ENCODE measurements around the gene THADA.

THADA gene

GRCh38 chr2:43269074-43269572, 326.7 kb downstream of the THADA start:
- DNase-seq, result no peak

DNA sequence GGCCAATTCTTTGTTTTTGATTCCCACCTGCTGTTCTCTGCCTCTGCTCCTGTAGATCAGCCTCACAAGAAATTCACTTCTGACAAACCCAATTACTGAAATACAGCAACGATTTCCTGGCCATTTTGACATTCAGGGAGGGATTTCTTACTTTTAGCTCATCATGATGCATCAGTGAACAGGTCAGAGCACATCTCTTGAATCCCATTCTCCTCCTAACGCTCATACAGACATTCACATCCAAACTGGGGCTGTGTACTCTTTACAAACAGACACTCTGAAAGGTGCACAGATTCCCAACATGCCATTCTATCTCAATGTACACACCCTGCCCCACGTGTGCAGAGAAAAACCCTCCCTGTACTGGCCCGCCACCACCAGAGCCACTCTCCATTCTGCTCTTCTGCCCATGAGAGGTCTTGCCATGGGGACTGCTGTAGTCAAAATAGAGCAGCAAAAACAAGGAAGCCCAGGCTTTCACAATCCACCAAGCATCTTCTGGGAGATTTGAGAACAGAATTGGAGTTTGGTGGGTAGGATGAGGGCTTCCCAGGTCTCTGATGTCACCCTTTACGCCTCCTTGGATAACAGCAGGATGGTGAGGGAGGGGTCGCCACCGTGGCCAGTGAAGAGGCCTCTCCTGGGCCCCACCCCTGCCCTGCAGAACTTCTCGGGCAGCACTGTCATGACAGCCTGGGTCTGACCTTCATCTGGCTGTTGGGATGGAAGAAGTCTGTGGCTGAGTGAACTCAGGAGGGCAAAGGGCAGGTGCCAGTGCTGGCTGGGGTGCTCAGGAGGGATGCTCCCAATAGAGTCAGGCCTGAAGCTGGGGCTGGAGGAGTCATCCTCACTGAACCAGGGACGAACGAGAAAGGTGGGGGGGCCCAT, 327.5 kb downstream of the THADA start:
- no peak for DNase-seq

GRCh38 chr2:43267381-43267780, 328.5 kb downstream of the THADA start:
- DNase-seq, result no peak

GRCh38 chr2:43266711-43267111, 329.1 kb downstream of the THADA start:
- no peak for DNase-seq

- no peak for DNase-seq
These were observed 330.4 kb downstream of the THADA start for GRCh38 chr2:43265421-43265820.

DNA sequence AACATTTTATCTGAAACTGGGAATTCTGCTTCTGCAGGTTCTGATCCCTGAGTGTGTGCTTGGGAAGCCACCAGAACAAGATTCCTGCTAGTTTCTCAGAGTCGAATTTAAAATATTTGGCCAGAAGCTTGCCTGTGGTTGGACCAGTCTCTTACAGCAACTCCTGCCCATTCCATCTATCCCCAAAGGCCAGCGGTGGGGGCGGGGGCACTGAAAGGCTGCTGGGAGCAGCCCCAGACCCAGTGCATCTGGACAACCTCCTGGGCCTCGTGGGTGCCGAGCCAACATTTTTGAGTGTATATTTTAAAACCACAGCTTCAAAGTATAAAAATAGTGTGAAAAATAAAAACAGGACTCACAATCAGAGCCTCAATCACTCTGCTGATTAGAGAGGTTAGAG, 330.8 kb downstream of the THADA start:
- DNase-seq, result no peak

GRCh38 chr2:43262951-43263350, 332.9 kb downstream of the THADA start:
- no peak for DNase-seq

DNA sequence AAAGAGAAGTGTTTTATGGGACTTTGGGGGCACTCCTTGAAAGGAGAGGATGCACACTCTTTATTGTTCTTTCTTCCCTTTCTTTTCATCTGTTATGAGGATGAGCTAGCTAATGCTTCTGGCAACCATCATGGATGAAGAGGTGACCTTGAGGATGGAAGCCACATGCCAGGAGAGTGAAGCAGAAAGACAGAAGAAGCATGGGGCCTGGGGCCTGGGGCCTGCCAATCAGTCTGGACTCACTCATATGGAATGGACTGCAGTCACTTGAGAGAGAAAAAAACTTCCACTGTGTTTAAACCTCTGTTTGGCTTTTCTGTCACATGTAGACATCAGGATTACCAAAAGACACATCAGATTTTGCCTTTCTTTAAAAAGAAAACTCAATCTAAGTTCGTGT, 333.6 kb downstream of the THADA start:
- DNase-seq, result no peak

GRCh38 chr2:43259512-43259911, 336.3 kb downstream of the THADA start:
- DNase-seq, result no peak

DNA sequence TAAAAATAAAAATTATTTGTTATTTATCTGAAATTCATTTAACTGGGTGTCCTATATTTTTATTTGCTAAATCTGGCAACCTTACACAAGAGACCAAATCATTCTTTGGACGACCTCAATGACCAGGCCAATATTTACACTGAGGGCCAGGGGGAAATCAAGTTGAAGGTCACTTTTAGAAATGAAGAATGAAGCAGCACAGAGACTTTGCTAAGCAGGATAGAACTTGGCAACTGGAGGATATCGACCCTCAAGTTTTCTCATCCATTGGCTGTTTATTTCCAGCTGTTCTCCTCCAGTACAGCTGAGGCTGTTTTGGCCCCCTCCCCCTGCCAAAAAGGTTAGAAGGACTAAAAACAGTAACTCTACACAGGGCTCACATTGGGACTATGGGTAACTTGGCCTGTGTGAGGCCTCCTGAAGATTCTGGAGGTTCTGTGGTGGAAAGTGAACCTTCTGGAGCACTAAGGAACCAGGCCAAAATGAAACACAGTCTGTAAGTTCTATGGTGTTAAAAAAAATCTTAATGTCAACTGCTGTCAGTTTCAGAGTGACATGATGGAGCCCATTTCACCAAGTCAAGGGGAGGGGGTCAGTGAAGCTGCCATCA, 337.2 kb downstream of the THADA start:
- no peak for DNase-seq

GRCh38 chr2:43255296-43255910, 340.4 kb downstream of the THADA start:
- no peak for DNase-seq

GRCh38 chr2:43254331-43254730, 341.5 kb downstream of the THADA start:
- no peak for DNase-seq

DNA sequence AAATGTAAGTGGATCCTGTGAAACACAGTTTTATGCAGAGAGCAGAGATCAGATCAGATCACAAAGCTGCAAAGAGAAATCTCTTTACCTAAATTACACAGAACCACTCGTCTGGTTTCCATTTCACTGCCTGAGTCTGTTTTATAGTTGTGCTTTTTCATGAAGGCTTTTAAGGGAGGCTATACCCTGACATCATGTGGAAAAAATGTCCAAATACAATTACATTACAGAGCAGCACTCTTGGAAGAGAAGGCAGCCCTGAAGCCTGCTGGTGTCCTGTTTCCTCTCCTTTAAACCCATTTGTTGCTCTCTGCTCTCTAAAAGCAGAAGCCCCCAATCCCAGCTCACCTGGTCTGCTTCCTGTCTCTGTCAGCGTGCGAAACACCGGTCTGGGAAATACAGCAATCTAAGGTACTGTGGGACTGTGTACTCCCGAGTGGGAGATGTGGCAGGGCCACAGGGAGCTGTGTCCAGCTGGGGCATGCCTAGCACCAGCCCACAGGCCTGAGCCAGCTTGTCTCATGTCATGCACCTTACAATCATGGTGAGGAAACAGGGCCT, 344.6 kb downstream of the THADA start:
- no peak for DNase-seq

DNA sequence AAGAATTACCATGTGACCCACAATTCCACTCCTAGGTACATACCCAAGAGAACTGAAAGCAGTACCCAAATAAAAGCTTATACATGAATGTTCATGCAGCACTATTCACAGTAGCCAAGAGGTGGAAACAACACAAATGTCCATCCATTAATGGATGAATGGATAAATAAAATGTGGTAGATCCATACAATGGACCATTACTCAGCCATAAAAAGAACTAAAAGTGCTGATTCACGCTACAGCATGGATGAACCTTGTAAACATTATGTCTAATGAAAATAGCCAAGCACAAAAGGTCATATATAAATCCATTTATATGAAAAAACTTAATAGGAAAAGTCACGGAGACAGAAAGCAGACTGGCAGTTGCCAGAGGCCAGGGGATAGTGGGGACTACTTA, 345.8 kb downstream of the THADA start:
- no peak for DNase-seq

- DNase-seq, result no peak
These were observed 347.2 kb downstream of the THADA start for GRCh38 chr2:43248621-43249020.

DNA sequence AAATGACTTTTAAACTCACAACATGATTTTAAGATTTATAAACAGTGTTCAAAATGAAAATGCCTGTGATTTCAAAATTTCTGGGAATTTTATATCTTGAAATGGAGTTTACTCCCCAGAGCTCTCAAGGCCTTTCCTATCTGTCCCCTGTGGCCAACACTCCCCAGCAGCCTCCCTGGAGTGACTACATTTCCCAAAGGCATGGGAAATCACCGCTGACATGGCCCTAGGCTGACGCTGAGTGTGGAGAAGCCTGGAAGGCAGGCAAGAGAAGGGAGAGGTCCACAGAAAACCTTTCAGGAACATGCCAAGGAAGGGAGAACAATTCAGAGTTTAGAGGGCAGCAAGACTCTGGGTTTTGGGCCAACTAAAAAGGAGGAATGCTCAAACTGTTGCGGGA, 349.2 kb downstream of the THADA start:
- no peak for DNase-seq

DNA sequence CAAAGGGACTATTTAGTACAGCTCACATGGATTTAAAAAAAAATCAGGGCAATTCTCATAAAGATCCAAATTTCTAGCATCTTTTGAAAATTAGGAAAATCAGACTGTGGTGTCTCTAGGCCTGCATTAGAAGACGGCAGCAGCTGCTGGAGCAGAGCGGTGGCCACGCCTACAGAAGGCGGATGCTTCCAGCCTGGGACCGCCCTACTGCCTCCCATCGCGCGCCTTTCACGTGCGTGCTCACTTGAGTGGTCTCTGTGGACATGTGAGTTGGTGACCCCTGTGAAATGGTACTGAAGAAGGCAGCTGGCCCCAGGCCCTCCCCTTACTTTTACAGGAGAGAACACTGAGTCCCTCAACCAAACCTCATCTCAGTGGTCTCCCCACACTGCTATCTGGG, 354.3 kb downstream of the THADA start:
- DNase-seq, result no peak

DNA sequence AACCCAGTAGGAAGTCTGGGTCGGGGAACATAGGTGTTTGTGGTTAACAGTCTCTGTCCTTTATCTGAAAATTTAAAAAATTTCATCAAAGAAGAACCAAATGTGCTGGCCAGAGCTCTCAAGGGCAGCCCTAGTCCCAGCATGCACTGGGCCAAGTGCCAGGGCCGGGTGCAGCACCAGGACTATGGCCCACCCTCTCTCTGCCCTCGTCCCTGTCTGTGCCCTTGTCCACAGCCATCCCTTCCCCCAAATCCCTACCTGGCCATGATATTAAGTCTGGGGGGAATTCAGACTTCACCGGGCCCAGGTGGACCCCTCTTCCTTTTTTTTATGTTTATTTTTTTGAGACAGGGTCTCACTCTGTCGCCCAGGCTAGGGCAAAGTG, 355.1 kb downstream of the THADA start:
- DNase-seq, result no peak

DNA sequence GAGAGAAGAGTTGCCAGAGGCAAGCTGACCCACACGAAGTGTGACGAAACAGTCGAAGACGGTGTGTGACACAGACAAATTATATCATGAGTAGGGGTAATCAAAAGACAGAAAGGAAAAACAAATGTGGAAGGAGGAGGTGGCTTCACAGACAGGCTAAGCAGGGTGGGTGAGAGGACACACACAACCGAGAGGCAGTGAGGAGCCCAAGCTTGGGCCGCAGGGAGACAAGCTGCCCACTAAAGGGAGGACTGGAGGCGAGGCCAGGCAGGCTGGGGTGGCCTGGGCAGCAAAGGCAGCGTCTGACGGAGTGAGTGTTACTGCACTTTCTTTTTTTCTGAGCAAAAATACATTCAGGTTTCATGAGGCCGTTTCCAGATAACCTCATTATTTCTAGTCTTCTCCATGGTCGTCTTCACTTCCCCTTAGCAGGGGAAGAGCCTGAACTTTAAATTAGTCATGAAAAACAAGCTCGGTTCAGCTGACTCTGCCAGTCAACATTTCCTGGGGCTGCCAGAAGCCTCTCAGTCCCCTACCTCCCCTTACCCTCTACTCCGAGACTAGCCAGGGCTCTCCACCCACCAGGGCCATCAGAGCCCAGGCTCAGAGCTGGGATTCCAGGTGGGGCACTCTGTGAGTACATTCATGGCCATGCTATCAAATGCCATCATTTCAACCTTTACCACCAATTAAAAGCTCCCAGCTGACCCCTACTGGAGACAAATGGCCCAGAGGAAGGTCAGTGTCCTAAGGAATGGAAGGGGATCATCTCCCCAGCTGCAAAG, 355.7 kb downstream of the THADA start:
- DNase-seq, result no peak

- no peak for DNase-seq
These were observed 357.0 kb downstream of the THADA start for GRCh38 chr2:43238813-43239212.

GRCh38 chr2:43238176-43238575, 357.7 kb downstream of the THADA start:
- DNase-seq, result no peak

Data from CD4-positive, alpha-beta T cell treated with Interleukin-4 for 4 hours (primary cell).